MCF 10A (cell line): ENCODE data around the gene SCRT2. TPM values are rescaled to one million over a fixed set of nuclear protein-coding genes. Genes with fewer than 3 reads are reported as not detected.
A peak's percentile ranks its signal among the peaks of the same experiment; 100 is the strongest.

Source experiments
- BruUV-seq: library from RNA; stranded (reverse); fragments of 400-500 nt; replicated peaks from 2 replicates; lab custom pipeline; 2021; lab: Mats Ljungman, UMichigan
- CTCF ChIA-PET: fragments of 300-600 bp; sonication (Branson Sonifier 250); formaldehyde crosslinking; extraction: SDS; loops from one replicate; lab custom pipeline; 2021; ENCODE audit warnings: antibody characterized with exemption, inconsistent platforms; lab: Yijun Ruan, JAX
- POLR2A ChIA-PET: fragments of 300-600, 350-650 bp; sonication (Branson Sonifier 250); formaldehyde crosslinking; extraction: SDS; loops from one replicate; lab custom pipeline; 2020; ENCODE audit warnings: antibody characterized with exemption, inconsistent platforms; lab: Yijun Ruan, JAX
- DNase-seq: peaks from one replicate; pipeline ENCODE4 v3.0.0-alpha.2; 2018; ENCODE audit not compliant: unreplicated experiment
- H3K27ac Mint-ChIP-seq: one replicate; pipeline ENCODE4 v1.8.0; 2022; ENCODE audit warnings: mild to moderate bottlenecking, low read depth, mixed read lengths; ENCODE audit not compliant: unreplicated experiment
- H3K27me3 Mint-ChIP-seq: one replicate; pipeline ENCODE4 v1.8.0; 2022; ENCODE audit warnings: mixed read lengths; ENCODE audit not compliant: insufficient read depth, unreplicated experiment
- H3K36me3 Mint-ChIP-seq: one replicate; pipeline ENCODE4 v1.8.0; 2022; ENCODE audit warnings: mild to moderate bottlenecking, moderate library complexity, mixed read lengths; ENCODE audit not compliant: insufficient read depth, unreplicated experiment
- H3K4me1 Mint-ChIP-seq: one replicate; pipeline ENCODE4 v1.8.0; 2022; ENCODE audit warnings: mixed read lengths; ENCODE audit not compliant: insufficient read depth, unreplicated experiment
- H3K4me3 Mint-ChIP-seq: one replicate; pipeline ENCODE4 v1.8.0; 2022; ENCODE audit warnings: mild to moderate bottlenecking, moderate library complexity, mixed read lengths; ENCODE audit not compliant: unreplicated experiment
- H3K9me3 Mint-ChIP-seq: one replicate; pipeline ENCODE4 v1.8.0; 2022; ENCODE audit warnings: mixed read lengths; ENCODE audit not compliant: unreplicated experiment
- CTCF ChIP-seq: fragments of 200-600 bp; IDR thresholded peaks from one replicate; pipeline ENCODE4 v1.8.0; 2022; ENCODE audit warnings: antibody characterized with exemption, mild to moderate bottlenecking; ENCODE audit not compliant: unreplicated experiment
- intact Hi-C: fragments of 100-400 bp; cut with micrococcal nuclease; formaldehyde crosslinking; loops from 2 replicates; pipeline ENCODE4 v1.14.1; 2022
- total RNA-seq: library from RNA; stranded (reverse); gene quantifications from 2 replicates; pipeline ENCODE4 v1.2.3, GENCODE V29; 2022

Gene SCRT2
- total RNA-seq, 1 experiment from 2014 or later = not detected

- no TSS peak for BruUV-seq
- peaks cover 12% of the 10 kb centered on the region for H3K9me3 Mint-ChIP-seq
- no peak for DNase-seq
- ChIA-PET POLR2A (no interaction called here), CTCF (interaction anchor here (1.2 kb wide), 1 partner anchor 28 kb away, joined by 4 read pairs; no protein-coding TSS in a partner anchor)
- no peak overlapping the region for H3K4me3 Mint-ChIP-seq
- H3K36me3 Mint-ChIP-seq = no peaks in the 10 kb centered on the region
- TF ChIP-seq CTCF = no peak
- no peaks in the 10 kb centered on the region for H3K4me1 Mint-ChIP-seq
- no peak overlapping the region for H3K27ac Mint-ChIP-seq
- intact Hi-C loops = no loop called here
- peaks cover 7% of the 10 kb centered on the region for H3K27me3 Mint-ChIP-seq
These were observed 35.3 kb upstream of the SCRT2 start for GRCh38 chr20:710780-711450.

- CTCF ChIA-PET = interaction anchor here (1.0 to 1.2 kb wide), 2 partner anchors 11 to 29 kb away, joined by 4 read pairs; no protein-coding TSS in a partner anchor
- DNase-seq = no peak
- POLR2A ChIA-PET = no interaction called here
- H3K4me3 Mint-ChIP-seq = no peak overlapping the region
- H3K27me3 Mint-ChIP-seq = peaks cover 12% of the 10 kb centered on the region
- no TSS peak for BruUV-seq
- no peaks in the 10 kb centered on the region for H3K36me3 Mint-ChIP-seq
- H3K9me3 Mint-ChIP-seq = peaks cover 12% of the 10 kb centered on the region
- H3K4me1 Mint-ChIP-seq = no peaks in the 10 kb centered on the region
- intact Hi-C loops = no loop called here
- no peak overlapping the region for H3K27ac Mint-ChIP-seq
- TF ChIP-seq CTCF = no peak
These were observed 34.6 kb upstream of the SCRT2 start for GRCh38 chr20:709991-710779.

- Mint-ChIP-seq H3K36me3 (no peaks in the 10 kb centered on the region), H3K27me3 (peaks cover 12% of the 10 kb centered on the region), H3K4me3 (no peak overlapping the region), H3K27ac (no peak overlapping the region), H3K4me1 (no peaks in the 10 kb centered on the region), H3K9me3 (peaks cover 12% of the 10 kb centered on the region)
- DNase-seq = peak; percentile 5
- intact Hi-C loops = no loop called here
- no TSS peak for BruUV-seq
- ChIA-PET CTCF (interaction anchor here (1.0 kb wide), 1 partner anchor 12 kb away, joined by 4 read pairs; no protein-coding TSS in a partner anchor), POLR2A (no interaction called here)
- no peak for TF ChIP-seq CTCF
These were observed 33.8 kb upstream of the SCRT2 start for GRCh38 chr20:709423-709822.

- TF ChIP-seq CTCF = no peak
- POLR2A ChIA-PET = no interaction called here
- no peak for DNase-seq
- Mint-ChIP-seq H3K9me3 (peaks cover 12% of the 10 kb centered on the region), H3K27me3 (peaks cover 12% of the 10 kb centered on the region), H3K4me1 (no peaks in the 10 kb centered on the region), H3K27ac (no peak overlapping the region), H3K4me3 (no peak overlapping the region), H3K36me3 (no peaks in the 10 kb centered on the region)
- intact Hi-C loops = no loop called here
- BruUV-seq = no TSS peak
- CTCF ChIA-PET = no interaction called here
These were observed 33.4 kb upstream of the SCRT2 start for GRCh38 chr20:708956-709355.
